ENCODE measurements around the gene DTNBP1.
"Not testable (repeated sequence)": the region's sequence is repeated elsewhere in the genome, so short reads cannot be mapped to it uniquely, and the experiment has no call there.

Gene DTNBP1

DNA sequence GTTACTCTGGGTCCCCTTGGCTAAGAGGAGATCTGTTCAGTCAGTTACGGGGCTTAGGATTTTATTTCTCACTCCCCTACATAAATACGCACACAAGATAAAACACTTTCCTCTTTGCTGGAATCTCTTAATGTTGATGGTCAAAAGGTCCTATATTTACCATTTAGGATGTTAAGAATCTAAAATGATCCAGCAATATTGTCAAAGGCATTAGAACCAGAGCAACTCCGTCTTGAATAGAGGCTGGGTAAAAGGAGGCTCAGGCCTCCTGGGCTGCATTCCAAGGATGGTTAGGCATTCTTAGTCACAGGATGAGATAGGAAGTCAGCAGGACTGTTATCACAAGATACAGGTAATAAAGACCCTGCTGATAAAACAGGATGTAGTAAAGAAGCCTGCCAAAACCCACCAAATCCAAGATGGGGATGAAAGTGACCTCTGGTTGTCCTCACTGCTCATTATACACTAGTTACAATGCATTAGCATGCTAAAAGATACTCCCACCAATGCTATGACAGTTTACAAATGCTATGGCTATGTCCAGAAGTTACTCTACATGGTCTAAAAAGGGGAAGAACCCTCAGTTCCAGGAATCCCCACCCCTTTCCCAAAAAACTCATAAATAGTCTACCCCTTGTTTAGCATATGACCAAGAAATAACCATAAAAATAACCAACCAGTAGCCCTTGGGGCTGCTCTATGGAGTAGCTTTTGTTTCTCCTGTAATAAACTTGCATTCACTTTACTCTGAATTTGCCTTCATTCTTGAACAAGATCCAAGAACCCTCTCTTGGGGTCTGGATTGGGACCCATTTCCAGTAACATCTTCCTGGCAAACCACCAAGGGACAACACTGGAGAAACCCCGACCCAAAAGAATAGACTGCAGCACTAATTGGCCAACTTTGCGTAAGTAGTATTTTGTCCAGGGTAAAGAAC, 107.5 kb downstream of the DTNBP1 start:
- peak; percentile 52 for DNase-seq

DNA sequence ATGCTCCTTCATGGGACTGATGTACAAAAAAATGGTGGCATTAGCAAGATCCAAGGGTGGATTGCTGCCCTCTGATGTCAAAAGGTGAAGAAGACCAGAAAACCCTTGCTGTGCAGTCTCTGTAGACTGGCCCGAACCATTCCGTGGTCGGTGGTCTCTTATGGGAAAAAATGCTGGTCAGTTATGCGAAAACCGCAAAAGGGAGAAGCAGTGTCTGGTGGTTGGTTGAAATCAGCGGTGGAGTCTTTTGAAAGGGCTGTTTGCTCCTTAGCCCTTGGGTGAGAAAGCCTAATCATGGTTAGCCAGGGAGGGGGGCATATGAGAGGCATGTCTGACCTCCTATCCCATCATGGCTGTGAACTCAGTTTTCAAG, 108.1 kb downstream of the DTNBP1 start:
- DNase-seq = no peak

DNA sequence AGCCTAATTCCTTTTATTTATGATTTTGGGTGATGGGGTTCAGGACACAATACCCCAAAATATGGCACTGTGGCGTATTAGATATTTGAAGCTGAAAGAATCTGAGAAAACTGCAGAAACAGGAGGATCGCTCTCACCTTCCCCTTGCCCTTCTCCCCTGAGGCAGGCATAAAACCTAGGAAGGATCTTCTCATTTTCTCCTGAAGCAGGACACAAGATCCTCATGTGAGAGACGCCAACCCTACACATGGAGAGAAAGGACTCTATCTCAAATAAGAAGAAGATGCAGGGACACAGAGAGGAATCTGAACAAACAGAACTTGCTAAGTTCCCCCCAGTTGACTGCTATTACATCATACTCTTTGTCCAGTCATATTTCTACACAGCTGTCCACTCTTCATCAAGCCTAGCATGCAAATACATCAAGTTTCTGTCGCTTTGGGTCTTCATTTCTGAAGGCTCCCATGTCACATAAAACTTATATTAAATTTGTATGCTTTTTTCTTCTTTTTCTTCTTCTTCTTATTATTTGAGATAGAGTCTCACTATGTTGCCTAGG, 109.0 kb downstream of the DTNBP1 start:
- DNase-seq = no peak

DNA sequence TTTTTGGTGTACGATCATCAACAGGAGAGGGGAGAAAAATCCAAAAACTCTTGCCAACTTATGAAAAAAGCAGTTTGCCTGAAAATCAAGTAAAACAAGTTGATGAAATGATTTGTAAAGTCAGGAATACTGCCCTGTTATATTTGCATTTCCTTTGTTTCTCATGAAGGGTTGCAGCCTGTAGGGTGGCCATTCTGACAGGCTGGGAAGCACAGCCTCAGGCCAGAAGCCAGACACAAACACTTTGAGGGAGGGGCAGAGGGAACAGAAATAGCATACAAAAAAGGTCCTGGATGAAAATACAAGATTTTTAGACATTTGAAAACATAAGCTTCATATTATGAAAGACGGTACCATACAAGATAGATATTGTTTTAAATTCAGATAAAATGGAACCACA, 109.8 kb downstream of the DTNBP1 start:
- no peak for DNase-seq

DNA sequence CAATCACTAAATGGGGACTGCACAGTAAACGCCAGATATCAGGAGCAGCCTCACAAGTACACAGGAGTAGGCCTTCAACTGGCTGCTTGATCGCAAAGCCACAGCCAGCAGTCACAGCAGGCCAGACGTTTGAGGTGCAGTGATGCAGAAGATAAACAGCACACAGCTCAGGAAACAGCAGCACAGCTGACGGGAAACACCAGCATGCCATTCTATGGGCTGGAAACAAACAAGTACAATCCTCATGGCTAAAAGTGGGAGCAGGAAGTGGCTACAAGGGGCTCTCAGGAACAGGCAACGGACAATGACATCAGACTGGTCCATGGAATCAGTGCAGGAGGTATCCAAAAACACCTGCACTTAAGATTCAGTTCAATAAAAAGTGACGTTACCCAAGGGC, 111.0 kb downstream of the DTNBP1 start:
- DNase-seq = no peak

DNA sequence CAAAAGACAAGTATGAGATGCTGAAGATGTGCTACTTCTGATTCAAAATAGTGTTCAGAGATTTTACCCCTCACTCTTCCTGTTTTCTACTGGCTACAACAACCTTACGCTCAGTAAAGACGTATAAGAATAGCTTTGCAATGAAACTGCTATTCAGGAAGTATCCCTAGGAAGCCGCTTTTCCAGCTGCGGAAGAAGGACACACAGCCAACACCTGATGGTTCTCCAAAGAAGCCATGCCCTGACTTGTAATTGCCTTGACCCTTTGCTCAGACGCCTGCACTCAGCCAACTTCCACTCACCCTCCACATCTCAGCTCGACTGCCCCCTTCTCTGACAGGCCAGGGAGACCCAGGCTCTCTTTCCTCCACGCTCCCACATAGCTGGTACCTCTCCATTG, 111.6 kb downstream of the DTNBP1 start:
- DNase-seq = no peak

DNA sequence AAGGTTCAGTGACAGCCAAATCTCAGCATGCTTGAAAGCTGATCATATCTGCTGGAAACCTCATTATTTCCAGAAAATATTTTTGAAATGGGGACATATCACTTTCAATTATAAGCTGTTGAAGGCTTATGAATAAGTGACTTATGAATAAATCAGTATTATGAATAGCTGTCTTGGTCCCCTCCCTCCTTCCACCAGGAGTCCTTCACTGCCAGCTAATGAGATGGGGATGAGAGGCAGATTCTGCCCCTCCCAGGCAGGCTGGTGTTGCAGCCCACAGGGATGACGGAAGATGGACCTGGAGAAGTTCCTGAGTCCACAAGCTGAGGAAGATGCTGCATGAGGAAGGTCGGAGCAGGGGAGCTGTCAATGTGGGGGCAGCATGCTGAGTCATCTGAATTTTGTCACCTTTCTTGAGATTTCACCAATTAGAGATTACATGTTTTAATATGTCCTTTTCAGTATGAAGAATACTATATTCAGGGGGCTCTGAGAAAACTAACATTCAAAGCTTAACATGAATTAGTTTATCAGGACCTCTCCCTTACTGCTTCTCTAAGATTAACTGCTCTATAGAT, 112.2 kb downstream of the DTNBP1 start:
- DNase-seq = no peak

DNA sequence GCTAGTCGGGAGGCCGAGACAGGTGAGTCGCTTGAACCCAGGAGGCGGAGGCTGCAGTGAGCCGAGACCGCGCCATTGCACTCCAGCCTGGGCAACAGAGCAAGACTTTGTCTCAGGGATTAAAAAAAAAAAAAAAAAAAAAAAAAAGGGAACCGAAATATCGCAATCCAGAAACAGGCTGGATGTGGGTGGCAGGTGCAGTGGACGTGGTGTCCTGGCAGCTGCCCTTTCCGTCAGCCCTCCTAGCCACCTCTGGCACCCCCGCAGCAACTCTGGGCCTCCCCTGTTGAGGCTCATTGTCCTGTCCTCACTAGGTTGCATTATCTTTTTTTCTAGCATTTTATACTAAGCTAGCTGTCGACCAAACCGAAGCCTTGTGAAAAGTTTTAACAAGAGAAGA, 113.5 kb downstream of the DTNBP1 start:
- DNase-seq = no peak

DNA sequence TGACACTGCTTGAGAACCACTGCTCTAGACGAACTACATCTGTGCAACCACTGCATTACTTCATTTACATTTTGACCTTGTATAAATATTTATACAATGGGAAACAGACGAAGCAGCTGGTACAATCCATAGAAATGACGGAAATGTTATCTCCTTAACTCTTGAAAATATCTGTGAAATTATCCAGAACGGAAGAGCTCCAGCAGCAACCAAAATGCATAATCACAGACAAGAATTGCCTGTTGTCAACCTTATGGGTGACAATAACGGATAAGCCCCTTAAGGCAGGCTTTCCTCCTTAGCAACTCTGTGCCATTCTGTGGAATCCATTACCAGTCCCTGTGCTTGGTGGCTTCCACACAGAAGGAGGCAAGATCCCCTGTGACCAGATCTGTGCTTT, 115.4 kb downstream of the DTNBP1 start:
- DNase-seq = no peak

DNA sequence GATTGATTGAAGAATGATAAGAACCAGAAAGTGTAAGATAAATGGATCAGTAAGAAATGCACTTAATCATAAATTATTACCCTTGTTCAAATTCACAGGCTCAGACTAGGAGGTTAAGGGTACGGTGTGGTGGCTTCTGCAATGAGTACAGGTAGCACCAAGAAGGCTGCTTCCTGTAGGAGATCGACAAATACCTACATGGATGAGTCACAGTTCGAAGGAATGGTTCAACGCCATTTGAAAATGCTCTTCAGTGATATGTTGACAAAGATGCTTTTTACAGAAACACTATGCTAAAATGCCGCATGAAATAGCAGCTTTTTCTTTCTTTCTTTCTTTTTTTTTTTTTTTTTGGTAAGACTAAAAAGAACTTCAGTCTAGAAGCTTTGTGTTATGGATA, 116.2 kb downstream of the DTNBP1 start:
- DNase-seq = no peak

DNA sequence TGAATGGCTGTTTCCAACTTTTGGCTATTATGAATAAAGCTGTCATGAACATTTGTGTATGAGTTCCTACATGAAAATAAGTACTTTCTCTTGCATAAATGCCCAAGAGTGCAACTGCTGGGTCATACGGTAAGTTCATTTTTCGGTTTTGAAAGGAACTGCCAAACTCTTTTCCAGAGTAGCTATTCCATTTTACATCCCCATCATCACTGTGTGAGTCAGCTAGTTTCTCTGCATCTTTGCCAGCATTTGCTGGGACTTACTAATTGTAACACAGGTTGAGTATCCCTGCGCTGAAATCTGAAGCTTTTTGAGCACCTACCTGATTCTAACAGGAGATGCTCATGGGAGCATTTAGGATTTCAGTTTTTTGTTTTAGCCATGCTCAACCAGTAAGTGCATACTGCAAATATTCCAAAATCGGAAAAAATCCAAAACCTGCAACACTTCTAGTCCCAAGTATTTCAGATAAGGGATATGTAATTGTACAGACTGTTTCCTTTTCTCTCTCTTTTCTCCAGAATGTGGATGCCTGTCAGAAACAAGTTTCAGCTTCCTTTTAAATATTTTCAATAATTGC, 118.4 kb downstream of the DTNBP1 start:
- DNase-seq = no peak

DNA sequence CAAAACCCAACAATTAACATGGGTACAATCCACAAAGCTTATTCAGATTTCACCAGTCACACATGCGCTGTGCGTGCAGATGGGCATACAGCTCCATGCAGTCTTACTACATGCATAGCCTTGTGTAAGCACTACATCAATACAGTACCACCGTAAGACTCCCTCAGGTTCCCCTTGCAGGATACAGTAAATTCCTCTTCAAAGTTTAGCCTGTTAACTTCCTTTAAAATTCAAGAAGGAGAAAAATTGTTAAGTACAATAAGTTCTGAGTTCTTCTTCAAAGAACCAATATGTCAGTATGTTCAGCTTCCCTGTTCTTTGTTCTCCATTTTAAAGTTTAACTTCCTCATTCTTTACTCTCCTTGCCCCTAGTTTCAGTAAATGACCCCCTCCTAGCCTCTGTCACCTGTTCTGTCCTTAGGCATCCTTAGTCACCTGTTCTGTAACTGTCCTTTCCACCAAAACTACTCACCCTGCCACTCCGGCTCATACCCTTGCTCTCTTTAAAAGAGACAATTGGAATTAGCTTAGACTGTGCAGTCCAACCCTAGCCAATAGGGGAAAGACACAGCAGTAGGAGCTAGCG, 119.4 kb downstream of the DTNBP1 start:
- DNase-seq = not testable (repeated sequence)

DNA sequence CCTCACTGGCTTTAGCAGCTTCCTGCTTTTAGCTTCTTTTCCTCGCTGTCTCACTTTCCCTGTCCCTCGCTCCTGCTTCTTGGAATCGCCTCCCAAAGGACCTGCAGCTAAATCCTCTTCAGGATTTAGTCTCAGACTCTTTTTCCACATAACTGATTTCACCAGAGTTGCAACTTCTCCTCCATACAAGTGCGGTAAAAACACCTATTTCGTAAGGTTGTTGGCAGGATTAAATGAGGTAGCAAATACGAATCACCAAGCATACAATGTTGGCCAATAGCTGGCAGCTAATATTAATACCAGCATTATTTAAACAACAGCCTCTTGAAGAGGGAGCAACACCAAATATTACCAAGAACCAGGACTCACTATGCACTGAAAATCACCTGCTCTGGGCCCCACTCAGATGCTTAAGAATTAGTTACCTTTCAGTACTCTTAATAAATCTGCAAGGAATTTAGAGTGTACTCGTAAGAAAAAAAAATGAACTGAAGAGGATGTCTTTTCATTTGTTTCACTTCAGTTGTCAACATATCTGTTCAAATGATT, 123.0 kb downstream of the DTNBP1 start:
- DNase-seq = no peak

DNA sequence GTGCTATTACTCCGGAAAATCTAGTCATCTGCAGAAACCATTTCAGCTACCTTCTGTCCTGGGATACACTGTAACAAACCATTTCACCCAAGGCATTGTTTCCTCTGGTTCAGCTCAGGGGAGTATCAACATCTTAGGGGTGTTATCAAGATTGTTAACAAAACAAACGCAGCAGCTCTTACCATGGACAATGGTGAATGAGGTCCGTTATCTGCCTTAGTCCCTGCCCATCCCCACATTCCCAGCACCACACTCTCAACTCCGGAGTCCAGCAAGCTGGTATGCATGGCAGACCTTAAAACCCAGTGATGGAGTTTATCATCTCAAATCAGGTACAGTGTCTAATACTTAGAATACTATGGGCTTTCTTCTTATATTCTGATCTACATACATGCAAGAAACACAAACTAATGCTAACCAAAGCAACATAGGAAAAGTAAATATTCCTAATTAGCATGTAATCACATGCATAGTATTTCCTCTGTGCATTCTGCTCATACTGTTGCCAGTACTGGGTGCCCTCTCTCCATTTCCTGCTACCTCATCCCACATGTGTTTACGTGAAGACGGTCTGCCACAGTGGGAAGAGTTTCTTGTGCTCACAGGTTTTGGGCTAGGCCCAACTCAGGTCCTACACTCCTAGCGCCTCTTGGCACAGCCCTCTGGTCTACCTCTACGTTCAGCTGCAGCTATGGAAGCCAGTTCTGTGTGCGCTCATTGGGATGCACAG, 123.9 kb downstream of the DTNBP1 start:
- DNase-seq = no peak

DNA sequence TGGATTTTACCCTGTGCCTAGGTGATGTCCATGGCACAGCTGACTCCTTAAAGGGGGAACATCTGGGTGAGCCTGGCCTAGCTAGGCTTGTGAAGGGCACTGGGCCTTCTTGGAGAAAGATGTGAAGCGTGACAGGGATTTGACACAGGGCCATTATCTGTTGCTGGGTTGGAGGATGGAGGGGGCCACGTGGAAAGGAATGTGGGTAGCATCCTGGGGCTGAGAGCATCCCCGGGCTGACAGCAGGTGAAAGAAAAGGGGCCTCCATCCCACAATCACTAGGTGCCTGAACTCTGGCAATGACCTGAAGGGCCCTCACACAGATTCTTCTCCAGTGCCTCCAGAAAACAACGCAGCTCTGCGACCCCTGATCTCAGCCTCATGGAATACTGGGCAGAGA, 124.7 kb downstream of the DTNBP1 start:
- DNase-seq = no peak

DNA sequence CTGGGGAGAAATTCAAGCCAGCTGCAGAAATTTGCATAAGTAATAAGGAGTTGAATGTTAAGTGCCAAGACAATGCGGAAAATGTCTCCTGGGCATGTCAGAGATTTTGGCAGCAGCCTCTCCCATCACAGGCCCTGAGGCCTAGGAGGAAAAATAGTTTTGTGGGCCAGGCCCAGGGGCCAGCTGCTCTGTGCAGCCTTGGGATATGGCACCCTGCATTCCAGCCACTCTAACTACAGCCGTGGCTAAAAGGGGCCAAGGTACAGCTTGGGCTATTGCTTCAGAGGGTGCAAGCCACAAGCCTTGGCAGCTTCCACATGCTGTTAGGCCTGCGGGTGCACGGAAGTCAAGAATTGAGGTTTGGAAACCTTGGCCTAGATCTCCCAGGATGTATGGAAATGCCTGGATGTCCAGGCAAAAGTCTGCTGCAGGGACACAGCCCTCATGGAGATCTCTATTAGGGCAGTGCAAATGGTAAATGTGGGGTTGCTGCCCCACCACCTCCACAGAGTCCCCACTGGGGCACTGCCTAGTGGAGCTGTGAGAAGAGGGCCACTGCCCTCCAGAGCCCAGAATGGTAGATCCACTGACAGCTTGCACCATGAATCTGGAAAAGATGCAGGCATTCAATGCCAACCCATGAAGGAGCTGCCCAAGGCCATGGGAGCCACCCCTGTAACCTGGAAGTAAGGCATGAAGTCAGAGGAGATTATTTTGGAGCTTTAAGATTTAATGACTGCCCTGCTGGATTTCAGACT, 126.5 kb downstream of the DTNBP1 start:
- DNase-seq = no peak

DNA sequence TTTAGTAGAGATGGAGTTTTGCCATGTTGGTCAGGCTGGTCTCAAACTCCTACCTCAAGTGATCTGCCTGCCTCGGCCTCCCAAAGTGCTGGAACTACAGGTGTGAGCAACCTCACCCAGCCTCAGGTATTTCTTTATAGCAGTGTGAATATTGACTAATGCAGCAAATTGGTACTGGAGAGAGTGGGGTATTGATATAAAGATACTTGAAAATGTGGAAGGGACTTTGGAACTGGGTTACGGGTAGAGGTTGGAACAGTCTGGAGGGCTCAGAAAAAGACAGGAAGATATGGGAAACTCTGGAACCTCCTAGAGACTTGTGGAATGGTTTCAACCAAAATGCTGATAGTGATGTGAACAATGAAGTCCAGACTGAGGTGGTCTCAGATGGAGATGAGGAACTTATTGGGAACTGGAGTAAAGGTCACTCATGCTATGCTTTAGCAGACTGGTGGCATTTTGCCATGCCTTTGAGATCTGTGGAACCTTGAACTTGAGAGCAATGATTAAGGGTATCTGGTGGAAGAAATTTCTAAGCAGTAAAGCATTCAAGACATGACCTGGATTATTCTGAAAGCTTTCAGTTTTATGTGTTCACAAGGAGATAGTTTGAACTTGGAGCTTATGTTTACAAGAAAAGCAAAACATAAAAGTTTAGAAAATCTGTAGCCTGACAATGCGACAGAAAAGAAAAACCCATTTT, 127.2 kb downstream of the DTNBP1 start:
- no peak for DNase-seq

DNA sequence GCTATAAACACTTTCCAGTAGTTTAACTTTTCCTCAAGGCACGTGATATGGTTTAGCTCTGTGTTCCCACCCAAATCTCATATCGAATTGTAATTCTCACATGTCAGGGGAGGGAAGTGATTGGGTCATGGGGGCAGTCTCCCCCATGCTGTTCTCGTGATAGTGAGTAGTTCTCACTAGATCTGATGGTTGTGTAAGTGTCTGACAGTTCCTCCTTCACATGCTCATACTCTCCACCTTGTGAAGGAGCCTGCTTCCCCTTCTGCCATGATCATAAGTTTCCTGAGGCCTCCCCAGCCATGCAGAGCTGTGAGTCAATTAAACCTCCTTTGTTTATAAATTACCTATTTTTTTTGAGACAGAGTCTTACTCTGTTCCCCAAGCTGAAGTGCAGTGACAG, 127.9 kb downstream of the DTNBP1 start:
- no peak for DNase-seq

DNA sequence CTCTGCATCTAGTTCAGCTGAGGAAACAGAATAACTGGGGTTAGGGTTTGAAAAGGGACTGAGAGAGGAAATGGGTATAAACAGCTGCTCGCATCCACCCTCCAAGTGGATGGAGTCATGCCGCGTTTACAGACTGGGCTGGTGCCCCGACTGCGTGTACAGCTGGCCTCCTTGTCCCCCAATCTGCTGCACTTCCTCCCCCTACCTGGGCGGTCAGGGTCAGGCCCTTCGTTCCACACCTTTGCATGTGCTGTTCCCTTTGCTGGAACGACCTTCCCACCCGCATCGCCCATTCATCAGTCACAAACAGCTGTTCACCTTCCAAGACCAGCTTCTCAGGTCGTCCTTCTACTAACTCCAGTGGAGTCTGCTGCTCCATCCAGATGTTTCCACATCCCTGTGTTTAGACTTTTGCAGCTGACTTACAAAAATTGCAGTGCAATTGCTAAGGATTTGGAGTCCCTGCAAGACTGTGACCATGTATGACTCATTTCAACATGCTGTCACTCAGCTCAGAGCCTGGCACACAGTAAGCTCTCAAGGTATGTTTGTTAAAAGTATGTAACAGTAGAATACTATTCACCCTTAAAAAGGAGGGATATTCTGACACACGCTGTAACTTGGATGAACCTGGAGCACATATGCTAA, 129.3 kb downstream of the DTNBP1 start:
- DNase-seq = no peak

DNA sequence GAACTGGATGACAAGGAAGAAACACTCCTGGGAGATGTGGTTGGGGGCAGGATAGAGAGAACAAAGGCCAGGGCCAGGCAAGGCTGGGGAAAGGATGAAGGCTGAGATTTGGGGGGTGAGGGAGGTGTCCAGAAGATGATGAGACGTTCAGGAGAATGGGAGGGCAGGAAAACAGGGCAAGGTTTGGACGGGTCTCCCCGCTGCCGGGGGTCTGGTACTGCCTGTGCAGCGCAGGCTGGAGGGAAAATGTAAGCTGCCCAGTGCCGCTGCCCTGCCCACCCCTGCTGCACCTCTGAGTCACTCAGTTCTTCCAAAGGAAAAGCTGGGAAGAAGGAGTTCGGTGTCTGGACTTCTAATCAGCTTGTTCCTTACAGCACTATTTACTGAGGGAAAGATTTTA, 130.9 kb downstream of the DTNBP1 start:
- DNase-seq = no peak

DNA sequence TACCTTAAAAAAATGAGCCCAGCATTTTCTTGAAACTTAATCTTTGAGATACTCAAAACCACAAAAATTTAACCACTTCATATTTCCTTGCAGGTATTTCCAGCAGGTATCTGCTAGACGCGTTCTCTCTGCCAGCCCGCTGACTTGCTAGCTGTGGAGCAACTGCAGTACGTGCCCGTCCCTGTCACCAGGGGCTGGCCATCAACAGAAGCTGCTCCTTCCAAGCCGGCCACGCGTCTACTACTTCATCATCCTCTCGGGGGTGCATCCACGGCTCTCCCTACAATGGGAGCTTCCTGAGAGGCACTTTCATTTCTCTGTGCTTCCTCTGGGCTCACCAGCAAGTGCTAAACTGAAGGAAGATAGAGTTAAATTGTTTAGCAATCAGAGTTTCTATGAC, 132.4 kb downstream of the DTNBP1 start:
- DNase-seq = no peak

All from hematopoietic multipotent progenitor cell treated with erythropoietin and hydrocortisone succinate and interleukin-3 and kit ligand, for 8 days (in vitro differentiated cells).